Measurements from ENCODE around the gene DENND5B. TPM values are rescaled to one million over a fixed set of nuclear protein-coding genes. Genes with fewer than 3 reads are reported as not detected.

Gene DENND5B
- total RNA-seq, 4 donors from 2014 or later, result 32.2 to 59.2 (median 57.2) TPM

- Histone ChIP-seq H3K36me3 (no peaks in the 10 kb centered on the region), H3K4me3 (no peak overlapping the region), H3K27me3 (no peaks in the 10 kb centered on the region), H3K9me3 (no peaks in the 10 kb centered on the region), H3K4me1 (no peaks in the 10 kb centered on the region), H3K27ac (no peak overlapping the region)
- no peak for DNase-seq
- no peak for TF ChIP-seq POLR2A (IDR thresholded peaks at IDR 0.05)
- TF ChIP-seq, protein P1, sequence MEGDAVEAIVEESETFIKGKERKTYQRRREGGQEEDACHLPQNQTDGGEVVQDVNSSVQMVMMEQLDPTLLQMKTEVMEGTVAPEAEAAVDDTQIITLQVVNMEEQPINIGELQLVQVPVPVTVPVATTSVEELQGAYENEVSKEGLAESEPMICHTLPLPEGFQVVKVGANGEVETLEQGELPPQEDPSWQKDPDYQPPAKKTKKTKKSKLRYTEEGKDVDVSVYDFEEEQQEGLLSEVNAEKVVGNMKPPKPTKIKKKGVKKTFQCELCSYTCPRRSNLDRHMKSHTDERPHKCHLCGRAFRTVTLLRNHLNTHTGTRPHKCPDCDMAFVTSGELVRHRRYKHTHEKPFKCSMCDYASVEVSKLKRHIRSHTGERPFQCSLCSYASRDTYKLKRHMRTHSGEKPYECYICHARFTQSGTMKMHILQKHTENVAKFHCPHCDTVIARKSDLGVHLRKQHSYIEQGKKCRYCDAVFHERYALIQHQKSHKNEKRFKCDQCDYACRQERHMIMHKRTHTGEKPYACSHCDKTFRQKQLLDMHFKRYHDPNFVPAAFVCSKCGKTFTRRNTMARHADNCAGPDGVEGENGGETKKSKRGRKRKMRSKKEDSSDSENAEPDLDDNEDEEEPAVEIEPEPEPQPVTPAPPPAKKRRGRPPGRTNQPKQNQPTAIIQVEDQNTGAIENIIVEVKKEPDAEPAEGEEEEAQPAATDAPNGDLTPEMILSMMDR (IDR thresholded peaks at IDR 0.05), result no peak
Measured at GRCh38 chr12:31629756-31630732, 39.1 kb upstream of the DENND5B start.

DNA sequence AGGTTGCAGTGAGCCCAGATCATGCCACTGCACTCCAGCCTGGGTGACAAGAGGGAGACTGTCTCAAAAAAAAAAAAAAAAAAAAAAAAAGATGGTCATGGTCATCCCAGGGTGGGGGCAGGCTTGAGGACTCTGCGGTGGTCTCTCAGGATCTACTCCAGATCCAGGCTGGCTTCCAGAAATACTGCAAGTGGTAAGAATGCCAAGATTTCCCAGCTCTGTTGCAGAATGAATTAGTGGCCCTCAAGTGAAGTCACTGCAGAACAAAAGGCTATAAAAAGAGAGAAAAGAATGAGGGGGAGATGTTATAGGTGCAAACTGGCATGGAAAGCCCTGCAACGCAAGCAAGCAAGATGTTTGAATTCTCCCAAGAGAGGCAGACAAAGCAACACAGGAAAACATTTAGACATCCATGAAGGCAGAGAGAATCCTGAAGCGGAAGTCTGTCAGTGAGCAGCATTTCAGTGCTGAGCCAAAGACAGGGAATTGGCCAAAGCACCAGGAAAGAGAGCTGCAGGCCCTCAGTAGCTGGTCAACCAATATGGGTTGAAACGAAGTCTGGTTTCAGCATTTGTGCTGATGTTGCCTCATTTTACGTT, 36.6 kb upstream of the DENND5B start:
- DNase-seq, result no peak
- Histone ChIP-seq H3K4me3 (no peak overlapping the region), H3K27me3 (no peaks in the 10 kb centered on the region), H3K9me3 (no peaks in the 10 kb centered on the region), H3K27ac (no peak overlapping the region), H3K4me1 (no peaks in the 10 kb centered on the region), H3K36me3 (no peaks in the 10 kb centered on the region)
- TF ChIP-seq, protein P1 (IDR thresholded peaks at IDR 0.05), result no peak
- no peak for TF ChIP-seq POLR2A (IDR thresholded peaks at IDR 0.05)

GRCh38 chr12:31626270-31626995, 35.5 kb upstream of the DENND5B start:
- Histone ChIP-seq H3K36me3 (no peaks in the 10 kb centered on the region), H3K27ac (no peak overlapping the region), H3K27me3 (no peaks in the 10 kb centered on the region), H3K4me1 (no peaks in the 10 kb centered on the region), H3K9me3 (no peaks in the 10 kb centered on the region), H3K4me3 (no peak overlapping the region)
- DNase-seq, result no peak
- TF ChIP-seq, protein P1 (IDR thresholded peaks at IDR 0.05), result no peak
- no peak for TF ChIP-seq POLR2A (IDR thresholded peaks at IDR 0.05)

DNA sequence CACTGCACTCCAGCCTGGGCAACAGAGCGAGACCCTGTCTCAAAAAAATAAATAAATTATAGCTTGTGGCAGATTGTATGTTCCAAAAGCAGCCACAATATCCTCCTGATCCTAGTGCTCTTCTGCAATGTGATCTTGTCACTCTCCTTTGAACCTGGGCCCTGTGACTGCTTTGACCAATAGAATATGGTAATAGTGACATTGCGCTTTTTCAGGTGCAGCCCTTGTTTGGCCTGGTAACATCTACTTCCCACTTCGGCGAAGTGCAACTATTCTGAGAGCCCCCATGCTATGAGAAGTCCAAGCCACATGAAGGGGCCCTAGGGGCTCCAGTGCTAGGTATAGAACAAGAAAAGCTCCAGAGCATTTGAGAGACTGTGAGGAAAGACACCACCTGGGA, 31.1 kb upstream of the DENND5B start:
- no peaks in the 10 kb centered on the region for H3K36me3 ChIP-seq
- H3K4me1 ChIP-seq, result no peaks in the 10 kb centered on the region
- no peaks in the 10 kb centered on the region for H3K9me3 ChIP-seq
- DNase-seq, result no peak
- H3K27me3 ChIP-seq, result no peaks in the 10 kb centered on the region
- no peak overlapping the region for H3K4me3 ChIP-seq
- H3K27ac ChIP-seq, result no peak overlapping the region
- TF ChIP-seq POLR2A (IDR thresholded peaks at IDR 0.05), result no peak
- TF ChIP-seq, protein P1 (IDR thresholded peaks at IDR 0.05), result no peak

DNA sequence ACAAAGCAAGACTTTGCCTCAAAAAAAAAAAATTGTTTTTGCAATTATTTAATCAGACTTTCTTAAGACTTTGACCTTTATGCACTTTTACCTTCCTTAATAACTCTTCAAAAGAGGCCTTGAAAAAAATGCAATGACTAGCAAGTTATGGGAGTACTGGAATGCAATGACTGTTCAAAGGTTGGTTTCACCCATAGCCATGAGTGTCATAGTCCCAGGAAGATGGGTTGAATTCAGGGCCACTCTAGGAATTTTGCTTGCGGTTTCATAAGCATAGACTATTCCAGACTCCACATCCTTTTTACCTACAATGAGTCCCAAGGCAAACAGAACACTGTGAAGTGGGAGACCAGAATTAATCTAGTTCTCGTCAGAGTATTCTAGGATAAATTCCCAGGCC, 29.4 kb upstream of the DENND5B start:
- Histone ChIP-seq H3K27me3 (no peaks in the 10 kb centered on the region), H3K27ac (peak overlapping the region in 2 of 4 donors; percentile 57 to 67), H3K9me3 (no peaks in the 10 kb centered on the region), H3K4me1 (no peaks in the 10 kb centered on the region), H3K36me3 (no peaks in the 10 kb centered on the region), H3K4me3 (no peak overlapping the region)
- DNase-seq, result peak in 1 of 3 donors; percentile 55
- TF ChIP-seq POLR2A (IDR thresholded peaks at IDR 0.05), result peak in 1 of 2 donors; percentile 14
- TF ChIP-seq, protein P1 (IDR thresholded peaks at IDR 0.05), result no peak

Measured in Peyer's patch (tissue), 4 donors.